Natural killer cell (primary cell): ENCODE results near the gene PDE4D. TPM values are rescaled to one million over a fixed set of nuclear protein-coding genes. Genes with fewer than 3 reads are reported as not detected.
A peak's percentile ranks its signal among the peaks of the same experiment; 100 is the strongest.

ENCODE experiments used
- ATAC-seq, 3 donors: fragments of 150-1000 bp in 2 of 3; fragments of 200-7000 bp in 1 of 3; cut with Tn5 transposase; 1 replicate in 1 of 3; 2 replicates in 2 of 3; pipeline ENCODE4 v1.10.0; 2021; ENCODE audit warnings: mild to moderate bottlenecking in 2 of 3, moderate library complexity in 2 of 3
- DNase-seq, 2 donors: peaks; one replicate each; pipeline versions ENCODE4 v3.0.0 to v3.0.0-alpha.2; 2013 to 2021; ENCODE audit warnings: mixed read lengths in 1 of 2
- H3K27ac ChIP-seq: one replicate; pipeline ENCODE4 v1.5.1; 2013; ENCODE audit warnings: mild to moderate bottlenecking, low read length
- H3K27me3 ChIP-seq: one replicate; pipeline ENCODE4 v1.6.1; 2013; ENCODE audit warnings: low read length; ENCODE audit not compliant: control insufficient read depth, insufficient read depth
- H3K36me3 ChIP-seq: one replicate; pipeline ENCODE4 v1.6.1; 2013; ENCODE audit warnings: low read length; ENCODE audit not compliant: control insufficient read depth, insufficient read depth
- H3K4me1 ChIP-seq: one replicate; pipeline ENCODE4 v1.6.1; 2013; ENCODE audit warnings: low read length; ENCODE audit not compliant: control insufficient read depth, insufficient read depth
- H3K4me3 ChIP-seq: one replicate; pipeline ENCODE4 v1.5.1; 2013; ENCODE audit warnings: low read length
- H3K9me3 ChIP-seq: one replicate; pipeline ENCODE4 v1.6.1; 2013; ENCODE audit warnings: low read length; ENCODE audit not compliant: control insufficient read depth, insufficient read depth
- H3K27ac Mint-ChIP-seq, 2 donors: one replicate each; pipeline ENCODE4 v1.8.0; 2022; ENCODE audit warnings: mild to moderate bottlenecking in 2 of 2, mixed read lengths in 2 of 2, moderate library complexity in 1 of 2
- H3K27me3 Mint-ChIP-seq, 2 donors: one replicate each; pipeline ENCODE4 v1.8.0; 2022; ENCODE audit warnings: low read depth in 2 of 2, mixed read lengths in 2 of 2
- H3K36me3 Mint-ChIP-seq: one replicate; pipeline ENCODE4 v1.8.0; 2022; ENCODE audit warnings: mixed read lengths
- H3K4me1 Mint-ChIP-seq, 2 donors: one replicate each; pipeline ENCODE4 v1.8.0; 2022; ENCODE audit warnings: mixed read lengths in 2 of 2
- H3K4me3 Mint-ChIP-seq: one replicate; pipeline ENCODE4 v1.8.0; 2022; ENCODE audit warnings: mild to moderate bottlenecking, moderate library complexity, mixed read lengths
- H3K9me3 Mint-ChIP-seq, 2 donors: one replicate each; pipeline ENCODE4 v1.8.0; 2022; ENCODE audit warnings: mixed read lengths in 2 of 2
- WGBS: methylation state at CpG from one replicate; pipeline ENCODE4 v1.1.7; 2013; ENCODE audit warnings: missing lambda C conversion rate; ENCODE audit not compliant: insufficient coverage; 5-methylcytosine and 5-hydroxymethylcytosine counted together
- intact Hi-C: fragments of 100-400 bp; cut with micrococcal nuclease; formaldehyde crosslinking; loops from one replicate; pipeline ENCODE4 v1.14.2; 2022
- total RNA-seq, 4 donors: library from RNA; stranded (reverse); fragments of 120-200 nt in 1 of 4; gene quantifications; one replicate each; pipeline versions ENCODE4 v1.2.3 to v1.2.4, GENCODE V29; 2013 to 2022
- TF ChIP-seq, protein P1 (sequence below): fragments of 200-600 bp; IDR thresholded peaks from one replicate; pipeline ENCODE4 v1.8.0; 2022; ENCODE audit warnings: antibody characterized with exemption

The PDE4D gene
- total RNA-seq, 3 donors from 2014 or later (not counting 1 experiment from before 2014, with no cell fraction given) = 109 to 170 (median 116) TPM

DNA sequence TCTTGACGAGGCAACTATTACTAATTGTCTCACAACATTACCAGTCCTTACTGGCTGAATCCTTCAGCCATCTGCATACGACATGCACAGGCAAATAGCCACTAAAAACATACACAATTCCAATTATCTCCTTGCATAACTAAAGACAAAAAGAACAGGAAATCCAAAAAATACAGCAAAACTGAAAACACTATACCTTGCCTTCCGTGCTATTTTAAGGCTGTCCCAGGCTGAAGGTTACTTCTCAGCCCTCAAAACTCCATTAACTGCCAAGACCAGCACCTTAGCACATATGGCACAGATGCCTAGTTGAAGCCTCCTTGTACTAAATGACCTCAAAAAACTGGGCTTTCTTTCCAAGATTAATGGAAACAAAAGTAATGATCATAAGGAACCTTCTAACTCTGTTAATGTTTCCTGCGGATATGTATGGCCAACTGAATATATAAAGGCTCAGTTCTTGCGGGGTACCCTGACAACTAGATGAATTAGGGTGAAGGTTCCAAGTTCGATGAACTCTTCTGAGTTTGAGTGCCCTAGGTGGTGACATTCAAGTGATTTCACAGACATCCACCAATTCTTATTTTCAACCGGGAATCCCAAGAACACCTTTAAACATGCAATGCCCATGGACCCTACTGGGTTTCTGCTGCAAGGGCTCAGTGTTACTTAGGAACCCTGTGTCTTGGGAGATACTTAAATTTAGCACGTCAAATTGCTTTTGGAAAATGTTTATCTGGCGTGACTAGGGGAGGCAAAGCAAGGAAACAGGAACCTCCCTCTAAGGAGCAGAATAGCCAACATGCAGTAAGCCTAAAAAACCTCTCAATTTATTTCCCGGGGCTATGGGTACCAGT lies 855.4 kb downstream of the PDE4D start:
- WGBS = 5% methylated on average over 9 of the region's 10 CpGs
- no peaks in the 10 kb centered on the region for H3K9me3 ChIP-seq
- peaks cover 7% of the 10 kb centered on the region for H3K4me1 ChIP-seq
- TF ChIP-seq, protein P1, sequence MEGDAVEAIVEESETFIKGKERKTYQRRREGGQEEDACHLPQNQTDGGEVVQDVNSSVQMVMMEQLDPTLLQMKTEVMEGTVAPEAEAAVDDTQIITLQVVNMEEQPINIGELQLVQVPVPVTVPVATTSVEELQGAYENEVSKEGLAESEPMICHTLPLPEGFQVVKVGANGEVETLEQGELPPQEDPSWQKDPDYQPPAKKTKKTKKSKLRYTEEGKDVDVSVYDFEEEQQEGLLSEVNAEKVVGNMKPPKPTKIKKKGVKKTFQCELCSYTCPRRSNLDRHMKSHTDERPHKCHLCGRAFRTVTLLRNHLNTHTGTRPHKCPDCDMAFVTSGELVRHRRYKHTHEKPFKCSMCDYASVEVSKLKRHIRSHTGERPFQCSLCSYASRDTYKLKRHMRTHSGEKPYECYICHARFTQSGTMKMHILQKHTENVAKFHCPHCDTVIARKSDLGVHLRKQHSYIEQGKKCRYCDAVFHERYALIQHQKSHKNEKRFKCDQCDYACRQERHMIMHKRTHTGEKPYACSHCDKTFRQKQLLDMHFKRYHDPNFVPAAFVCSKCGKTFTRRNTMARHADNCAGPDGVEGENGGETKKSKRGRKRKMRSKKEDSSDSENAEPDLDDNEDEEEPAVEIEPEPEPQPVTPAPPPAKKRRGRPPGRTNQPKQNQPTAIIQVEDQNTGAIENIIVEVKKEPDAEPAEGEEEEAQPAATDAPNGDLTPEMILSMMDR = no peak
- intact Hi-C loops = loop anchor here (2.0 to 5.0 kb wide), 2 partner anchors 36 to 319 kb away; no protein-coding TSS in a partner anchor
- H3K4me3 ChIP-seq = peak overlapping the region; percentile 98
- no peak for ATAC-seq
- Mint-ChIP-seq H3K27me3 (no peaks in the 10 kb centered on the region), H3K27ac (peak overlapping the region; percentile 94 to 98), H3K4me1 (peaks cover 78 to 79% of the 10 kb centered on the region in 2 donors), H3K9me3 (no peaks in the 10 kb centered on the region), H3K36me3 (no peaks in the 10 kb centered on the region), H3K4me3 (peak overlapping the region; percentile 98)
- DNase-seq = peak in 1 of 2 donors; percentile 30
- H3K27ac ChIP-seq = peak overlapping the region; percentile 96
- H3K27me3 ChIP-seq = no peaks in the 10 kb centered on the region
- no peaks in the 10 kb centered on the region for H3K36me3 ChIP-seq

DNA sequence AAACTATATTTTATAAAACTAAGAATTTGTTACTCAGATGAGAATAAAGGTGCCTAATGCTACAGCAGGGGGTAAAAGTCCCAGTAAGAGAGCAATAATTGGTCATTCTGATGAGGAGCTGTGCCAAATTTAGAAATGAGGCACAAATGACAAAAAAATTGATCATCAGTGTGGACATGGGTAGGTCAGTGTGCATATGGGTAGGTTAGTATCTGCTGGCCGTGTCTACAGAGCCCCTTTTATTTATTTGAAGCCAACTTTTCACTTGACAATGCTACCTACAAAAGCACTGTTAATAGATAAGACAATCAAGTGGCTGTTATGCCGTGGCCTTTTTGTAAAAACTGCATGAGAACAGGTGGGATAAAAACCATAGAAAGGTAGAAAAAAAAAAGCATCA lies 856.1 kb downstream of the PDE4D start:
- Histone ChIP-seq H3K36me3 (no peaks in the 10 kb centered on the region), H3K9me3 (no peaks in the 10 kb centered on the region), H3K4me3 (peak overlapping the region; percentile 98), H3K27me3 (no peaks in the 10 kb centered on the region), H3K4me1 (peaks cover 7% of the 10 kb centered on the region), H3K27ac (no peak overlapping the region)
- peak overlapping the region; percentile 98 for H3K4me3 Mint-ChIP-seq
- peak overlapping the region; percentile 94 to 98 for H3K27ac Mint-ChIP-seq
- ATAC-seq = no peak
- H3K9me3 Mint-ChIP-seq = no peaks in the 10 kb centered on the region
- H3K27me3 Mint-ChIP-seq = no peaks in the 10 kb centered on the region
- WGBS = 0% methylated on average over 1 of the region's 2 CpGs
- TF ChIP-seq, protein P1 = no peak
- H3K36me3 Mint-ChIP-seq = no peaks in the 10 kb centered on the region
- DNase-seq = no peak
- peaks cover 81 to 84% of the 10 kb centered on the region in 2 donors for H3K4me1 Mint-ChIP-seq
- intact Hi-C loops = loop anchor here (5.0 kb wide), 1 partner anchor 35 kb away; no protein-coding TSS in a partner anchor

DNA sequence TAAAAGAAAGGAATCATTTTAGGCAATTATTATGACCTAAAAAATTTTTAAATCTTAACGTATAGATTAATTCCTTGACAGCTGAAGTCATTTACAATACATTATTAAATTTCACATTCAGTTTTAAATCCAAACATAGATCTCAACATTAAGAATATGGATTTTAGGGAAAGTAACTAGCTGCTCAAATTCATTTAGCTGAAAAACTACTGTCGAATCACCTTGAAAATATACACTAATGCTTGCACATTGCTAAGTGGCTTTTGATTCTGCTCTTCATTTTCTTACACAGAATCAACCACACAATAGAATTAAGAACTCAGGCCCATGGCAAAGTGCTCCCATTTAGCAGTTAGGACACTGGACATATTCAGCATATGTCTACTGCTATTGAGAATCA lies 856.5 kb downstream of the PDE4D start:
- Mint-ChIP-seq H3K9me3 (no peaks in the 10 kb centered on the region), H3K27ac (peak overlapping the region; percentile 94 to 98), H3K36me3 (no peaks in the 10 kb centered on the region), H3K27me3 (no peaks in the 10 kb centered on the region), H3K4me3 (peak overlapping the region; percentile 98), H3K4me1 (peaks cover 77 to 80% of the 10 kb centered on the region in 2 donors)
- Histone ChIP-seq H3K27me3 (no peaks in the 10 kb centered on the region), H3K9me3 (no peaks in the 10 kb centered on the region), H3K4me3 (no peak overlapping the region), H3K27ac (no peak overlapping the region), H3K4me1 (peaks cover 7% of the 10 kb centered on the region), H3K36me3 (no peaks in the 10 kb centered on the region)
- TF ChIP-seq, protein P1 = no peak
- DNase-seq = no peak
- intact Hi-C loops = loop anchor here (5.0 kb wide), 1 partner anchor 35 kb away; no protein-coding TSS in a partner anchor
- no peak for ATAC-seq
- WGBS = 50% methylated on average over 1 of the region's 2 CpGs
